HG02840 (cell line): ENCODE measurements around the gene PCK2.
A peak's percentile ranks its signal among the peaks of the same experiment; 100 is the strongest.

ENCODE experiments used
- ATAC-seq: cut with Tn5 transposase; IDR thresholded peaks from one replicate; pipeline ENCODE4 v1.9.1; 2021; ENCODE audit warnings: mild to moderate bottlenecking, moderate library complexity, moderate number of reproducible peaks; ENCODE audit not compliant: unreplicated experiment, low FRiP score

The PCK2 gene

GRCh38 chr14:24074625-24075484 is 19.3 kb upstream of the PCK2 start:
- no peak for ATAC-seq

GRCh38 chr14:24075485-24076301 is 18.4 kb upstream of the PCK2 start:
- ATAC-seq: no peak

- ATAC-seq: no peak
These were observed 17.9 kb upstream of the PCK2 start for GRCh38 chr14:24076302-24076601.

GRCh38 chr14:24077086-24077485 is 17.0 kb upstream of the PCK2 start:
- ATAC-seq: no peak

GRCh38 chr14:24078146-24078545 is 16.0 kb upstream of the PCK2 start:
- ATAC-seq: no peak

GRCh38 chr14:24079491-24080141 is 14.5 kb upstream of the PCK2 start:
- no peak for ATAC-seq

- ATAC-seq: no peak
These were observed 14.0 kb upstream of the PCK2 start for GRCh38 chr14:24080142-24080530.

GRCh38 chr14:24080888-24081738 is 13.0 kb upstream of the PCK2 start:
- ATAC-seq: peak; percentile 86

GRCh38 chr14:24081739-24082211 is 12.3 kb upstream of the PCK2 start:
- ATAC-seq: no peak

GRCh38 chr14:24082411-24083080 is 11.6 kb upstream of the PCK2 start:
- ATAC-seq: no peak

GRCh38 chr14:24083462-24083861 is 10.6 kb upstream of the PCK2 start:
- ATAC-seq: no peak

GRCh38 chr14:24084440-24084839 is 9.7 kb upstream of the PCK2 start:
- no peak for ATAC-seq

- ATAC-seq: no peak
These were observed 8.9 kb upstream of the PCK2 start for GRCh38 chr14:24085215-24085614.

GRCh38 chr14:24086193-24086955 is 7.7 kb upstream of the PCK2 start:
- ATAC-seq: no peak

GRCh38 chr14:24087004-24087403 is 7.1 kb upstream of the PCK2 start:
- no peak for ATAC-seq

GRCh38 chr14:24088095-24088494 is 6.0 kb upstream of the PCK2 start:
- ATAC-seq: no peak

GRCh38 chr14:24089890-24090289 is 4.2 kb upstream of the PCK2 start:
- no peak for ATAC-seq

GRCh38 chr14:24092110-24092504 is 2.0 kb upstream of the PCK2 start:
- no peak for ATAC-seq
